Umbilical cord (tissue), 2 donors: ENCODE data around the gene RPS25. TPM values are rescaled to one million over a fixed set of nuclear protein-coding genes. Genes with fewer than 3 reads are reported as not detected.
"Not testable (repeated sequence)": the region's sequence is repeated elsewhere in the genome, so short reads cannot be mapped to it uniquely, and the experiment has no call there.

ENCODE experiments used
- DNase-seq: peaks from one replicate; pipeline ENCODE4 v3.0.0-alpha.2; 2015; ENCODE audit warnings: low spot score
- total RNA-seq: library from RNA; depleted of rRNA; stranded (reverse); fragments of >200 nt; gene quantifications from one replicate; pipeline ENCODE4 v1.2.3, GENCODE V29; 2014; ENCODE audit warnings: low replicate concordance; ENCODE audit not compliant: insufficient read depth

Gene RPS25
- 2,427 TPM for total RNA-seq

GRCh38 chr11:119018074-119018938, at the start of gene RPS25, which contains the start of gene TRAPPC4:
TSS of gene RPS25 (minus strand) at chr11:119018343. CDS start at chr11:119018284, 59 bp downstream.
TSS of gene TRAPPC4 (plus strand) at chr11:119018766. CDS start at chr11:119018796, 30 bp downstream.
- DNase-seq, result peak; percentile 99

- DNase-seq, result peak; percentile 98
Measured at GRCh38 chr11:119067371-119068222, 49.5 kb upstream of the RPS25 start, which contains the start of gene VPS11. TSS of gene VPS11 (plus strand) at chr11:119067818. CDS start at chr11:119067824, 6 bp downstream.

- no peak for DNase-seq
Measured at GRCh38 chr11:119065369-119065768, 47.2 kb upstream of the RPS25 start.

- DNase-seq, result no peak
Measured at GRCh38 chr11:119062779-119063178, 44.6 kb upstream of the RPS25 start.

GRCh38 chr11:119061256-119061655, 43.1 kb upstream of the RPS25 start:
- DNase-seq, result no peak

GRCh38 chr11:119059128-119059527, 41.0 kb upstream of the RPS25 start:
- not testable (repeated sequence) for DNase-seq

- peak; percentile 97 for DNase-seq
Measured at GRCh38 chr11:119057000-119057769, 39.0 kb upstream of the RPS25 start, which contains the start of gene HYOU1. TSS of gene HYOU1 (minus strand) at chr11:119057205. CDS start at chr11:119056160, 1,045 bp downstream.

GRCh38 chr11:119056421-119056999, 38.4 kb upstream of the RPS25 start:
- no peak for DNase-seq

- DNase-seq, result no peak
Measured at GRCh38 chr11:119055901-119056300, 37.8 kb upstream of the RPS25 start.

GRCh38 chr11:119054418-119054817, 36.3 kb upstream of the RPS25 start:
- no peak for DNase-seq

GRCh38 chr11:119052163-119052814, 34.1 kb upstream of the RPS25 start:
- peak; percentile 20 for DNase-seq

- DNase-seq, result no peak
Measured at GRCh38 chr11:119051440-119052162, 33.5 kb upstream of the RPS25 start.

- DNase-seq, result no peak
Measured at GRCh38 chr11:119049081-119049480, 30.9 kb upstream of the RPS25 start.

GRCh38 chr11:119048644-119049043, 30.5 kb upstream of the RPS25 start:
- no peak for DNase-seq

- no peak for DNase-seq
Measured at GRCh38 chr11:119047205-119047604, 29.1 kb upstream of the RPS25 start.

GRCh38 chr11:119046489-119046888, 28.3 kb upstream of the RPS25 start:
- DNase-seq, result no peak

- DNase-seq, result no peak
Measured at GRCh38 chr11:119044708-119045107, 26.6 kb upstream of the RPS25 start.

- no peak for DNase-seq
Measured at GRCh38 chr11:119042927-119043326, 24.8 kb upstream of the RPS25 start.

GRCh38 chr11:119041821-119042514, 23.8 kb upstream of the RPS25 start:
- DNase-seq, result no peak
